ENCODE data around the gene PVALEF. TPM values are rescaled to one million over a fixed set of nuclear protein-coding genes. Genes with fewer than 3 reads are reported as not detected.

Gene PVALEF
- total RNA-seq, 2 experiments from 2014 or later: not detected

DNA sequence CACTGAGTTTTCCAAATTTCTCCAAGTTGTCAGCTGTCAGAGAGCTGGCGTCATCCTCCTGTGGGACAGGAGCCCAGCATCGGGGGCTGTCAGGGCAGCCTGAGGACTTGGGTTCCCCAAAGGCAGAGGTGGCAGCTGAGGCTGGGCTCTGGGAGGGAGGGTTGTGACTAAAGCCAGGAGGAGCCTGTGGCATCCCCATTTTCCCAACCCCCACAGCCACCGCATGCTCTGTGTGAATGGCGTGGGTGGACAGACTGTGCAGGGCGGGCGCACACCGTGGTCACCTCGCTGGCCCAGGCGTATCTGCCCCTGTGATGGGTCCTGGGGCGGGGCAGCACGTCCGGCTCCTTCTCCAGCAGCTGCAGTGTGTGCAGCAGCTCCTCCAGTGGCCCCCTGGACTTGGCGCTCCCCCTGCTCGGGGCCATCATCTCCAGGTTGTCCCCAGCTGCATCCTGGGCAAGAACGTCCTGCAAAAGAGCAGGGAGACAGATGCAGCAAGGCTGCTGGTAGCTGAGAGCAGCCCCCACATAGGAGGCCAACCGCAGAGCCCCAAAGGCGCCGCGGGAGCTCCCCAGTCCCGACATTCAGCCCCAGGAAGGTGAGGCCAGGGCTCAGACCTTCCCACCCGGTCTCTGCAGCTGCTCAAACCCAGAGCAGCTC is 32.7 kb downstream of the PVALEF start:
- Mint-ChIP-seq H3K4me1 (no peaks in the 10 kb centered on the region), H3K27ac (no peak overlapping the region), H3K27me3 (no peaks in the 10 kb centered on the region), H3K4me3 (no peak overlapping the region), H3K36me3 (no peaks in the 10 kb centered on the region), H3K9me3 (no peaks in the 10 kb centered on the region)
- DNase-seq: no peak

DNA sequence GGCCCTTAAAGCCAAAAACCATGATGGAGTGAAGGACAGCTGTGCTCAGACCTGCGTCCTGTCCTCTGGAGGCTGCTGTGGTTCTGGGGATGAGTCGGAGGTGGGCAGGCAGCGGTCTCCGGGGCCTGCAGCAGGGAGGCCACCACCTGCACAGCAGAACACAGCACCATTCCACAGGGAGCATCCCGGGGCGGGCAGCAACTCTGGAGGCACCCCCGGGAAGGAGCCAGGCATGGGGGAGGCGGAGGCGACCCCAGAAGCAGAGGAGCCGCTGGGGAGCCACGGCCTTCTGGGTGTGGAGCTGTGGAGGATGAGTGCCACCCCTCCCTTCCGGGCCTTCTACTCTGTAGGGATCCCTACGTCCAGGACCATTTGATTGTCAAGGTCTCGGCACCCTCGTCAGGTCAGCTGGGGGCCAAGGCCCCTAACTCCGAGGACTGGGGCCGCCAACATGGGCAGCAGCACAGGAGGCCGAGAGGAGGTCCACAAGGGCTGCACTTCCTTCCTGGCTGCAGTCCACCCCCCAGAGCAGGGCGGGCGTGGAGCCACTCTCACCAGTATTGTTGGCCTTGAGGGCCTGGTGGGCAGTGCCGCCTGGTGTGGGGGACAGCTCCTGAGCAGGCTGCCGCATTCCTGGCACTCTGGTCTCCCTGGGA is 33.6 kb downstream of the PVALEF start:
- DNase-seq: no peak
- Mint-ChIP-seq H3K27ac (no peak overlapping the region), H3K27me3 (no peaks in the 10 kb centered on the region), H3K36me3 (no peaks in the 10 kb centered on the region), H3K4me1 (no peaks in the 10 kb centered on the region), H3K4me3 (no peak overlapping the region), H3K9me3 (no peaks in the 10 kb centered on the region)

DNA sequence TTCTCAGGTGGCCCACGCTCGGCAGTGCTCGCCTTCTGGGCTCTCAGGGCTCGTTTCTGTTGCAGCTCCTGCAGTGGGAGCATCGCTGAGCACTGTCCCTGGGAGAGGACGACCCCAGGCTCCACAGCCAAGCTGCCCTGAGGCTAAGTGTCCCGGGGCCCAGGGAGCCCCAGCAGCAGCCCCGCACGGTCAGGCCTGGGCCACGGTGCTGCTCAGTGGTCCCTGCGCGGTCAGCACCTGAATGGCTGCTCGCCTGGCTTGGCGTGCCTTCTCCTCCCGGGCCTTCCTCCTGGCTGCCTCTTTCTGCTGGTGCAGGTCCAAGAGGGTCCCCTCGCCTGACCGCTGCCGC is 34.1 kb downstream of the PVALEF start:
- no peak for DNase-seq
- no peaks in the 10 kb centered on the region for H3K4me1 Mint-ChIP-seq

DNA sequence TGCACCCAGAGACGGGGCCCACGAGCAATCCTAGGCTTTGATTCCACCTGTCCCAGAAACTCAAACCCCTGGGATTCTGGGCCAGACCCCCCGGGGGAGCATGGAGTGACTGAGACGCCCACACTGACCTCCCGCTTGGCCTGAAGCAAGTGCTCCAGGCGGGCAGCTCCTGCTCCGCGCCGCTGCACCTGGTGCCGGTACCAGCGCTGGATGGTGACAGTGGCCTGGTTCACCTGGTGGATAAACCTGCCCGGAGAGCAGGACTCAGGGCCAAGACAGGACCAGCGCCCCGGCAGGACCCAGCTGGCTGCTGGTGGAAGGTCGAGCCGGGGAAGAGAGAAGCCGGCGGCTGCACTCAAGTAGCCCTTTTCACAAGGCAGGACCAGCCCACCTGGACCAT is 34.9 kb downstream of the PVALEF start:
- DNase-seq: no peak
- H3K9me3 Mint-ChIP-seq: no peaks in the 10 kb centered on the region
- no peaks in the 10 kb centered on the region for H3K36me3 Mint-ChIP-seq
- H3K27ac Mint-ChIP-seq: no peak overlapping the region
- no peaks in the 10 kb centered on the region for H3K27me3 Mint-ChIP-seq
- H3K4me3 Mint-ChIP-seq: no peak overlapping the region
- no peaks in the 10 kb centered on the region for H3K4me1 Mint-ChIP-seq

More for the DNA sequence above, 34.1 kb downstream of the PVALEF start:
- H3K27me3 Mint-ChIP-seq: no peaks in the 10 kb centered on the region
- H3K36me3 Mint-ChIP-seq: no peaks in the 10 kb centered on the region
- H3K9me3 Mint-ChIP-seq: no peaks in the 10 kb centered on the region
- no peak overlapping the region for H3K4me3 Mint-ChIP-seq
- H3K27ac Mint-ChIP-seq: no peak overlapping the region

DNA sequence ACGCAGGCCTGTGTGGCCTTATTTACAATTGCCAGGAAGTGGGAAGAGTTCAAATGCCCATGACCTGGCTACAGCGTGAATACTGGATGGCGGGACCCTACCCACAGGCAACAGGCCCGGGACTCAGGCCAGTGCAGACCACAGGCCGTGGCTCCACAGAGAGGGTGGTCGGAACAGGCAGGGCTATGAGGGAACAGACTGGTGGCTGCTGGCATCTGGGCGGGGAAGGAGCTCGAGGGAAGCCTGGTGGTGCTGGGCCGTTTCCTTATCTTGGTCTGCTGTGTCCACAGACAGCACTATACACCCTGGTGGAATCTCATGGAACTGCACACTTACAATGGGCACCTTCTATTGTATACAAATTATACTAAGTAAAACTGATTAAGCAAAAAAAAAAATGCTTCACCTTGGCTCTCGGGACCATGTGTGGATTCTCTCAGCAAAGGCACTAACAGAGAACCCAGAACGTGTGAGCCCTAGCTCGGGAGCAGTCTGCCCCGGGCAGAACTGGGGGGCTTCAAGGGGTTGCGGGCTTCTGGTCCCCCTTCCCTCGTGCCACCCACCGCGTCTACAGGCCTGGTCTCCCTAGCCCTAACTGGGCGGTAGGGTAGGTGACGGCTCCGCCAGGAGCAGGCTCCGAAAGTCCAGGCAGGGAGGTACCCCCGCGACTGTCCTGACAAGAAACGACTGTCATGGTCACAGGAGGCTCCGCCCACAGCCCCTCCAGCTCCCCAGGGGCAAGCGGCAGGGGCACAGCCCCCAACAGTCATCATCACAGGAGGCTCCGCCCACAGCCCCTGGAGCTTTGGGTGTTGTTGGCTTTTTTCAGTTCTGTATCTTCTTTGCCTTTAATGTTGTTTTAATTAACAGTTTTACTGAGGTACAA is 35.6 kb downstream of the PVALEF start:
- no peak for DNase-seq
- Mint-ChIP-seq H3K27ac (no peak overlapping the region), H3K4me3 (no peak overlapping the region), H3K27me3 (no peaks in the 10 kb centered on the region), H3K9me3 (no peaks in the 10 kb centered on the region), H3K4me1 (no peaks in the 10 kb centered on the region), H3K36me3 (no peaks in the 10 kb centered on the region)

DNA sequence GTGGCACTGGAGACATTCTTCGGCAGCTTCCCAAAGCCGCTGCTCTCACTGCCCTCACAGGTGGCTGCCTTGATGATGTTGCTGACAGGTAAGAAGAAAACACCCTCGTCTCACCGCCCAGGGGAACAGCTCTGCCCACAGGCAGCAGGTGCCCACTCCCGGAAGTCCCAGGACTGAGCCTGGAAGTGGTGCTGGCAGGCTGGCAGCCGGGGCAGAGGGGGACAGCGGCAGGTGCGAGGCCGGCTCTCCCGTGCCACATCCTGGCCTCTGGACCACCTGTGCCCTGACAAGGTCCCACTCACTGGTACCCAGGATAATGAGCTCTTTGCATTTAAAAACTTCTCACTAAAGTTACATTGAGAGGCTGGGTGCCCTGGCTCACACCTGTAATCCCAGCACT is 37.0 kb downstream of the PVALEF start:
- no peak overlapping the region for H3K4me3 Mint-ChIP-seq
- H3K4me1 Mint-ChIP-seq: no peaks in the 10 kb centered on the region
- no peak overlapping the region for H3K27ac Mint-ChIP-seq
- no peaks in the 10 kb centered on the region for H3K9me3 Mint-ChIP-seq
- H3K36me3 Mint-ChIP-seq: no peaks in the 10 kb centered on the region
- no peak for DNase-seq
- no peaks in the 10 kb centered on the region for H3K27me3 Mint-ChIP-seq

DNA sequence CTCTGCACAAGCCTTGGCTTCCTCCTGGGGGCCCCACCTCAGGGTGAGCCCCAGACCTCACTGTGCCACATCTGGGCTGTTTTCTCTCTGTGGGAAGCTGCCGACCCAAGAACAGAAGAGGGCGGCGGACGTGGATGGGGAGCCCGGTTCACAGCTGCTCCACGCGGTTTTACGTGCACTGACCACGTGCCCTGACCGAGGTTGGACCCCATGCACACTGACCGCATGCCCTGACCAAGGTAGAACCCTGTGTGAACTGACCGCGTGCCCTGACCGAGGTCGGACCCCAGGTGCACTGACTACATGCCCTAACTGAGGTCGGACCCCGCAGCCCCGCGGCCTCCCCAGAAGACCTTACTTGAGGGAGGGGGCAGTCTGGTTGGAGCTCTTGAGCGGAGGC is 37.8 kb downstream of the PVALEF start:
- Mint-ChIP-seq H3K27ac (no peak overlapping the region), H3K9me3 (no peaks in the 10 kb centered on the region), H3K27me3 (no peaks in the 10 kb centered on the region)

DNA sequence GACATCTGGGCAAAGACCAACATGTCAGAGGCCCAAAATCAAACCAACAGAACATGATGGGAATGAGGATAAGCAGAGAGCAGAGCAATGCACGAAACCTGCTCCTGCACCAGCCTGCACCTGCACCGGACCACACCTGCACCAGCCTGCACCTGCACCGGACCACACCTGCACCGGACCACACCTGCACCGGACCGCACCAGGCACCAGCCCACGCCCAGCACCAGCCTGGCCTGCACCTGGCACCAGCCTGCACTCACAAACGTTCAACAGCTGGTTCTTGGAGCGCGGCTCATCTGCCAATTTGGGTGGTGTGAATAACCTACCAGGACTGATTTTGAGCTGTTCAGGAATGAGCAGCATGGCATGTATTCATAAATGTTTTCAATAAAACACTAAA is 39.3 kb downstream of the PVALEF start:
- Mint-ChIP-seq H3K9me3 (no peaks in the 10 kb centered on the region), H3K36me3 (no peaks in the 10 kb centered on the region), H3K27me3 (no peaks in the 10 kb centered on the region), H3K4me1 (no peaks in the 10 kb centered on the region), H3K4me3 (no peak overlapping the region), H3K27ac (no peak overlapping the region)
- no peak for DNase-seq

More for the DNA sequence above, 37.8 kb downstream of the PVALEF start:
- H3K36me3 Mint-ChIP-seq: no peaks in the 10 kb centered on the region
- H3K4me1 Mint-ChIP-seq: no peaks in the 10 kb centered on the region
- no peak overlapping the region for H3K4me3 Mint-ChIP-seq
- no peak for DNase-seq

DNA sequence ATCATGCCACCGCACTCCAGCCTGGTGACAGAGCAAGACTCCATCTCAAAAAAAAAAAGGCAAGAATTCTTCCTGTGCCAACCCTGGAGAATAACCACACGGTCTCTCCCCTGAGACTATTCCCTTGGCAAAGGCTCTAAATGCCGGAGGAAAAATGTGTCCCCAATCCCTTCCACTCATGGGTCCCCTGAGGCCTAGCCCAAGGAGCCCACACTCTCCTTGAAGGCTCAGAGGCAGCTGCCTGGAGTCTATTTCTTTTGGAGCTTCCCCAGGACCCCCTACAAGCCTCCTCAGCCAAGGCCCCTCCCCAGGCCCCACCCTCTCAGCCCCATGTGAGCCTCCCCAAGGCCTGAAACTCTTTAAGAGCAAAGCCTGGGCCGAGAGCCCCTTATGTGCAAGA is 40.9 kb downstream of the PVALEF start:
- no peaks in the 10 kb centered on the region for H3K27me3 Mint-ChIP-seq
- no peaks in the 10 kb centered on the region for H3K4me1 Mint-ChIP-seq
- H3K36me3 Mint-ChIP-seq: no peaks in the 10 kb centered on the region
- H3K9me3 Mint-ChIP-seq: no peaks in the 10 kb centered on the region
- H3K27ac Mint-ChIP-seq: no peak overlapping the region
- DNase-seq: no peak
- H3K4me3 Mint-ChIP-seq: no peak overlapping the region

DNA sequence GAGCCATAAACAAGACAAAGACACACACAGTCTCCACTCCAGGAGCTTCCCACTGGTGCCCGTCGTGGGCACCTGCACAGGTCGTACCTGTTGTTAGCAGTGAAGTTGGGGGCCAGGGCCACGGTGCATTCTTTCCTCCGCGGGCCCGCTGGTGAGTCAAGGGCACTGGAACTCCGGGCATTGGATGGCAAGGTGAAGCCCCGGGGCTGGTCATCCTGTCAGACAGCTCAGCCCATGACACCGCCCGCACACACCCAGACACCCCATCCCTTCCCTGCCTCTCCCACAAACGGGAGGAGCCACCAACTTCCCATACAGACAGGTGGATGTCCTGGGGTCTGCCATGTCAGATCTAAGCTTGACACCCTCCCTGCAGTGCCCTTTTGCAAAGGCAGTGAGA is 41.4 kb downstream of the PVALEF start:
- no peaks in the 10 kb centered on the region for H3K9me3 Mint-ChIP-seq
- no peak for DNase-seq
- H3K27me3 Mint-ChIP-seq: no peaks in the 10 kb centered on the region
- H3K36me3 Mint-ChIP-seq: no peaks in the 10 kb centered on the region
- H3K4me1 Mint-ChIP-seq: no peaks in the 10 kb centered on the region
- no peak overlapping the region for H3K4me3 Mint-ChIP-seq
- H3K27ac Mint-ChIP-seq: no peak overlapping the region

DNA sequence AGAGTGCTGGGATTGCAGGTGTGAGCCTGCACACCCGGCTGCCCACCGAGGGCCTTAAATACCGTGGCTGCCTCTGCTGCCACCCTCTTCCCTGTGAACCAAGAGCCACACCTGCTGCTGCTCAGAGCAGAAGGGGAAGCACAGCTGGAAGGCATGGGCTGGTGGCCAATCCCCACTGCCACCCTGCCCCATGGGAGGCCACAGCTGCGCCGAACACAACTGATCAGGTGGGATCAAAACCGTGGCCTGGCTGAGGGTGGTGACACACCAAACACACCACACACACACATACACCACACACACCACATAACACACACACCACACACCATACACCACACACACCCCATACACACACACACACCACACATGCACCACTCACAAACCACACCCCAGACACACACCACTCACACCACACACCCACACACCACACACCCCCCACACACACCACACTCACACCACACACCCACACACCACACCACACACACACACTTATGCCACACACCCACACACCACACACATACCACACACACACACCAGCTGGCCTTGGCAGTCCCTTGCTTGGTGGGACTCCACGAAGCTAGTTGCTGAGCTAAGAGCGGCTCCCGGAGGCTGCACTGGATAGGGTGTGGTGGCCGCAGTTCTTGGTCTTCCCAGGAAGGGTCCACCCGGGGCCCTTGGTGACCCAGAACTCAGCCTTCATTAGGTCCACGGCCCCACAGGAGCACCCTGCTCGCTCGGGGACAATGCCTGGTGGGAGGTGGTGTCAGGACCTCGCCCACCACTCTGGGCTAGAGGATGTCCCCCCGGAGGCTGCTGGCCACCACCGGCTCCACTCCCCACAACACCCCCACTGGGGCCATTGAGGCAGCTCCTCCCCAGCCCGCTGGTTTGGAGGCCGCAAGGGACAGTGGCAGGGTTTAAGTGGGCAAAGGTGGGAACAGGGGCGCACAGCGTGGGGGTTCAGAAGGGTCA is 42.6 kb downstream of the PVALEF start:
- no peak for DNase-seq
- Mint-ChIP-seq H3K27me3 (no peaks in the 10 kb centered on the region), H3K9me3 (no peaks in the 10 kb centered on the region), H3K27ac (no peak overlapping the region), H3K36me3 (no peaks in the 10 kb centered on the region), H3K4me1 (no peaks in the 10 kb centered on the region), H3K4me3 (peak overlapping the region; percentile 11)

DNA sequence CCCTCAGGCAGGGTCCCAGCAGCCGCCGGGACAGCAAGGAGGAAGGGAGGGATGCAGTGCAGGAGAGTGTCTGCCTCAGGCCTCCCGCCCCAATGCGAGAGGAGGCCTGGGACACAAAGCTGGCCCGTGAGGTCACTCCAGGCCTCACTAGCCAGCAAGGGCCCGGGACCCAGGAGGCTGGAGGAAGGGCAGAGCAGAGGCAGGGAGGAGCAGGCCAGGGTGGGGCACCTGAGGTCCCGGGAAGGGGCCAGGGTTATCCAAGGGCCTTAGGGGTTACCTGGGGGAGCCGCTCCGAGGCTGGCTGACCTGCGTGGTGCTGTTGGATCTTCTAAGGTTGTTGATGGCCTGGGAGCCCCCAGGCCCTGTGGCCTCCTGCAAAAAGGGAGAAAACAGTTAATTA is 43.3 kb downstream of the PVALEF start:
- Mint-ChIP-seq H3K27me3 (no peaks in the 10 kb centered on the region), H3K4me1 (no peaks in the 10 kb centered on the region), H3K27ac (no peak overlapping the region), H3K36me3 (no peaks in the 10 kb centered on the region), H3K4me3 (no peak overlapping the region), H3K9me3 (no peaks in the 10 kb centered on the region)
- DNase-seq: no peak

DNA sequence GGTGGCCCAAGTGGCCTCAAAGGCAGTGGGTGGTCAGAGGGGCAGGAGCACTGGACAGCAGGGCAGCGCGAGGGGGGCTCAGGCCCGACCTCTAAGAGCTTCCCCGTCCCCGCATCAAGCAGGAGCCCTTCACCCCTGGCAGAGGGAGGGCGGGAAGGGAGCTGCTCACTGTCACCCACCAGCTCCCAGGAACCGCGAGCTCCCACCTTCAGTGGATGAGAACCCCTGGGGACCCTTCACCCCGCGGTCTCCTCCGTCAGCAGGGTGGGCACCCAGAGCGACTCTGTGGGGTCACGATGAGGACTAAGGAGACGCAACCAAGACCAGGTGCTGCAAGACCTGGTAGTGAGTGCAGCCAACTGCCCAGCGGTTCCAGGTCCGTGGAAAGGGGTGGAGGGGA is 43.8 kb downstream of the PVALEF start:
- Mint-ChIP-seq H3K9me3 (no peaks in the 10 kb centered on the region), H3K4me3 (no peak overlapping the region), H3K27me3 (no peaks in the 10 kb centered on the region), H3K27ac (no peak overlapping the region), H3K4me1 (no peaks in the 10 kb centered on the region), H3K36me3 (no peaks in the 10 kb centered on the region)
- no peak for DNase-seq

DNA sequence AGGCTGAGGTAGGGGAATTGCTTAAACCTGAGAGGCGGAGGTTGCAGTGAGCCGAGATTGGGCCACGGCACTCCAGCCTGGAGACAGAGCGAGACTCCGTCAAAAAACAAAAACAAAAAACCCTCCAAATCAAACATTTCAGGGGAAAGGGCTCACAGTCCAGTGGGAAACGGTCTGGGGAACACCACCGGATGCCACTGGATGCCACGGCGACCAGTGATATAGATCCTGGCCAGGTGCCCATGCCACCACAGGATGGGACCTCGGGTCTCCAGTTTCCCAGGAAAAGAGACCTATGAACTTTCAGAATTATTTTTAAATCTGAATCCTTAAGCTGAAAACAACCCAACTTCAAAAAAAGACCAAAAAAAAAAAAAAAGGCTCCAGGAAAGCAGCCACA is 45.2 kb downstream of the PVALEF start:
- Mint-ChIP-seq H3K27ac (no peak overlapping the region), H3K4me1 (no peaks in the 10 kb centered on the region), H3K4me3 (no peak overlapping the region), H3K36me3 (no peaks in the 10 kb centered on the region), H3K27me3 (no peaks in the 10 kb centered on the region), H3K9me3 (no peaks in the 10 kb centered on the region)
- no peak for DNase-seq

DNA sequence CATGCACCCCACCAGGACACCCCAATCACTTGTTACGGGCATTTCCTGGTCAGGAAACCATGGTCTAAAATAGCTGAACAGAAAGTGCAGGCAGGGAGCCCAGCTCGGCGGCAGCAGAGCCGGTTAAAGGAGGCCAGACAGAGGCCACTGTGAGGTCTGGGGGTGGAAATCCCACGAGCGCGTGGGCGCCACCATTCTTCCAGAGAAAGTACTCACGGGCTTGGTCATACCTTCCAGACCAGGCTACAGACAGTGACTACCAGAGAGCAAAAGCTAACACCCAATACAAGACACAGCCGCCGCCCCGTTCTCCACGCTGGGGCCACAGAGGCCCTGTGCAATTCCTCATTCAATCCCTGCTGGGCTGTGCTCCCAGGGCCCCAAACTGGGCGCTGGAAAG is 45.6 kb downstream of the PVALEF start:
- no peak for DNase-seq
- Mint-ChIP-seq H3K4me3 (no peak overlapping the region), H3K27me3 (no peaks in the 10 kb centered on the region), H3K4me1 (no peaks in the 10 kb centered on the region), H3K9me3 (no peaks in the 10 kb centered on the region), H3K27ac (no peak overlapping the region), H3K36me3 (no peaks in the 10 kb centered on the region)
